HG03095 (cell line): ENCODE results near the gene IRF6.

Experiments used
- ATAC-seq: cut with Tn5 transposase; IDR thresholded peaks from one replicate; pipeline ENCODE4 v1.9.1; 2021; ENCODE audit warnings: moderate library complexity; ENCODE audit not compliant: unreplicated experiment

The IRF6 gene

GRCh38 chr1:209736490-209737117, 69.3 kb downstream of the IRF6 start:
- no peak for ATAC-seq
